Nephron (organoid): ENCODE results near the gene EXOC2.

Experiments used
- H3K27ac Mint-ChIP-seq, 3 experiments: 2 replicates each; pipeline ENCODE4 v1.8.0; 2020; ENCODE audit warnings: mixed read lengths in 3 of 3, mild to moderate bottlenecking in 2 of 3, moderate library complexity in 1 of 3
- H3K27me3 Mint-ChIP-seq: 2 replicates; pipeline ENCODE4 v1.8.0; 2021; ENCODE audit warnings: low read depth, mild to moderate bottlenecking, moderate library complexity, mixed read lengths
- H3K36me3 Mint-ChIP-seq: 2 replicates; pipeline ENCODE4 v1.8.0; 2020; ENCODE audit warnings: low read depth, mixed read lengths
- H3K4me1 Mint-ChIP-seq: 2 replicates; pipeline ENCODE4 v1.8.0; 2020; ENCODE audit warnings: mixed read lengths
- H3K4me3 Mint-ChIP-seq, 3 experiments: 2 replicates each; pipeline ENCODE4 v1.8.0; 2020; ENCODE audit warnings: mild to moderate bottlenecking in 3 of 3, mixed read lengths in 3 of 3, moderate library complexity in 2 of 3
- H3K9me3 Mint-ChIP-seq: 2 replicates; pipeline ENCODE4 v1.8.0; 2020; ENCODE audit warnings: mixed read lengths
- CTCF ChIP-seq, 3 experiments: fragments of 200-600 bp; sonication (generic); IDR thresholded peaks; one replicate each; pipeline ENCODE4 v1.5.0; 2021; ENCODE audit warnings: antibody characterized with exemption in 3 of 3; ENCODE audit not compliant: unreplicated experiment in 3 of 3

The EXOC2 gene

GRCh38 chr6:717135-717534 is 24.2 kb upstream of the EXOC2 start:
- Mint-ChIP-seq H3K4me3 (no peak overlapping the region), H3K36me3 (no peaks in the 10 kb centered on the region), H3K27me3 (peaks cover 56% of the 10 kb centered on the region), H3K4me1 (no peaks in the 10 kb centered on the region), H3K27ac (no peak overlapping the region), H3K9me3 (no peaks in the 10 kb centered on the region)
- TF ChIP-seq CTCF (IDR thresholded peaks at IDR 0.05; ENCODE audit: unreplicated experiment in 3 of 3) = no peak

GRCh38 chr6:715709-716491 is 23.0 kb upstream of the EXOC2 start:
- TF ChIP-seq CTCF (IDR thresholded peaks at IDR 0.05; ENCODE audit: unreplicated experiment in 3 of 3) = no peak
- H3K27me3 Mint-ChIP-seq = peaks cover 58% of the 10 kb centered on the region
- H3K27ac Mint-ChIP-seq = no peak overlapping the region
- H3K4me3 Mint-ChIP-seq = no peak overlapping the region
- no peaks in the 10 kb centered on the region for H3K9me3 Mint-ChIP-seq
- peaks cover 7% of the 10 kb centered on the region for H3K4me1 Mint-ChIP-seq
- no peaks in the 10 kb centered on the region for H3K36me3 Mint-ChIP-seq

- TF ChIP-seq CTCF (IDR thresholded peaks at IDR 0.05; ENCODE audit: unreplicated experiment in 3 of 3) = no peak
- Mint-ChIP-seq H3K27ac (no peak overlapping the region), H3K4me1 (peaks cover 13% of the 10 kb centered on the region), H3K4me3 (no peak overlapping the region), H3K9me3 (no peaks in the 10 kb centered on the region), H3K27me3 (peaks cover 67% of the 10 kb centered on the region), H3K36me3 (no peaks in the 10 kb centered on the region)
Observed at GRCh38 chr6:714100-714499, 21.2 kb upstream of the EXOC2 start.

DNA sequence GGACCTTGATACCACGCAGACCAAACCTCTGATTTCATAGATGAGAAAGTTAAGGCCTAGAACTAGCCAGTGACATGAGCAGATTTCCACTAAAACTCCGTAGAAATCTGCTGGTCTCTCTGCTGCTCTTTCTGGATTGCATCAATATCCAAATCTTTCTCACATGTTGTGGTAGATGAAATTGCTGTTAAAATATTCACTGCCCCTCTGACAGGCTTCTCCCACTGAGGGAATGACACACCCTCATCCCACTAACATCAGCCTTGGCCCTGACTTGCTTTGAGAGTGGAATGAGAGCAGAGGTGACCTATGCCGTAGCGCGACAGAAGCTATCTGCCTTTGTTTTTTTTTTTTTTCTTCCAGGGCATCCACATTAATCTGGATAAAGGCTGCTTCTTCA is 20.4 kb upstream of the EXOC2 start:
- Mint-ChIP-seq H3K4me1 (peaks cover 13% of the 10 kb centered on the region), H3K27me3 (peaks cover 70% of the 10 kb centered on the region), H3K4me3 (no peak overlapping the region), H3K27ac (no peak overlapping the region), H3K36me3 (no peaks in the 10 kb centered on the region), H3K9me3 (no peaks in the 10 kb centered on the region)
- TF ChIP-seq CTCF (IDR thresholded peaks at IDR 0.05; ENCODE audit: unreplicated experiment in 3 of 3) = no peak

DNA sequence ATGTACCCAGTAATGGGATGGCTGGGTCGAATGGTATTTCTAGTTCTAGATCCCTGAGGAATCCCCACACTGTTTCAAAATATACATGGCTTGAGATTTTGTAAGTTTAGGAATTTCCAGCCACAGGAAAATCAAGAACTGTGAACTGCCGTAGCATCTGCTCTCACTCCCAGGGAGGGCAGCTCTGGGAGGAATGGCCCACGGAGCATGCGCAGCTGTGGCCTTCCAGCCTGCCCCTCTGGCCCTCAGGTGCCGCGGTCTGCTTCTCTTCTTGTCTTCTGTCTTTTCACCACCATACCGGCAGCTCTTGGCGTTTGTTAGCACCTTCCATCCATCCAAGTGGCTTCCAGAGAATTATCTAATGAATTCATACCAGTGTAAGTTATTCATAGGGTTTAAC is 19.9 kb upstream of the EXOC2 start:
- Mint-ChIP-seq H3K4me3 (peak overlapping the region; percentile 16 to 50 (median 34)), H3K27me3 (peaks cover 75% of the 10 kb centered on the region), H3K9me3 (no peaks in the 10 kb centered on the region), H3K4me1 (peaks cover 13% of the 10 kb centered on the region), H3K27ac (no peak overlapping the region), H3K36me3 (no peaks in the 10 kb centered on the region)
- TF ChIP-seq CTCF (IDR thresholded peaks at IDR 0.05; ENCODE audit: unreplicated experiment in 3 of 3) = no peak

DNA sequence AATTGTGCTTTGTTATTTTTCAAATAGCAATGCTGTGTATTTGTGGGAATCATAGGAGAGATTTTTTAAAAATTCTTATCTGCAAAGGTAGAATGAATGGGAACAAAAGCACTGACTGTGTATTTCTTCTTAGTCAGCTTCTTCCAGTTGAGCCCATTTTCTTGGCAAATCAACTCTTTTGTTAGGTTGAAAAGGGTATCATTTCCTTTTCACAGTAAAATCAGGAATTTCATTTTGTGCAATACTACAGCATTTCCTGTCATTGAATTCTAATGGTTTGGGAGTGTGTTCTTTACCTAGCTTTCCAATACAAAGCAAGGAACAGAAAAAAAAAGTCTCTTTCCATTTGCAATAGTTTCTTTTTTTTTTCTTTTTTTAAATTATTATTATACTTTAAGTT is 19.0 kb upstream of the EXOC2 start:
- peaks cover 77% of the 10 kb centered on the region for H3K27me3 Mint-ChIP-seq
- H3K4me1 Mint-ChIP-seq = peaks cover 13% of the 10 kb centered on the region
- no peak for TF ChIP-seq CTCF (IDR thresholded peaks at IDR 0.05; ENCODE audit: unreplicated experiment in 3 of 3)
- H3K9me3 Mint-ChIP-seq = no peaks in the 10 kb centered on the region
- H3K36me3 Mint-ChIP-seq = no peaks in the 10 kb centered on the region
- H3K27ac Mint-ChIP-seq = peak overlapping the region in 1 of 3 experiments; percentile 80
- H3K4me3 Mint-ChIP-seq = no peak overlapping the region
